Measurements from ENCODE around the gene NFIB. TPM values are rescaled to one million over a fixed set of nuclear protein-coding genes. Genes with fewer than 3 reads are reported as not detected.

The NFIB gene
- total and polyA plus RNA-seq, 2 experiments from 2014 or later: 15.2 to 27.3 TPM

DNA sequence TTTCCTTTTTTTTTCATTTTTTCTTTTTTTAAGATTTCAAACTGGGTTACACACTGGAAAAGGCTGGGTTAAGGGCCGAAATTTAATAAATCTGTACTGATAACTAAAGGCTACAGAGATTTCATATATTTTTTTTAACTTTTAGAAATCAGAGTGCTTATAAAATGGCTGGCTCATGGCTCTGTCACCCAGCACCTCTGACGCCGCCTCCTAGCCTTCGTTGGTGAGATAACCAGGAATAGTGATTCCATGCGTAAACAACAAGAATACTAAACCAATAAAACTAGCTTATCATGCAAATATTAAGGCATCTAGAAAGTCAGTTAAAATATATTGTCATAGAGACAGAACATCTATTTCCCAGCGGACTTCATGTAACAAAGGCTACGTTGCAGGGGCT, 226.4 kb downstream of the NFIB start:
- no peak for DNase-seq (ENCODE audit: low spot score)
- Histone ChIP-seq H3K36me3 (replicated peaks; ENCODE audit: insufficient read depth, low read depth) (no peaks in the 10 kb centered on the region), H3K27ac (no peak overlapping the region), H3K27me3 (no peaks in the 10 kb centered on the region), H3K79me2 (no peaks in the 10 kb centered on the region), H3K9me2 (replicated peaks; ENCODE audit: insufficient read depth) (no peaks in the 10 kb centered on the region), H3K4me3 (no peak overlapping the region), H4K20me1 (ENCODE audit: insufficient read depth, poor library complexity, severe bottlenecking) (no peaks in the 10 kb centered on the region), H2AFZ (no peak overlapping the region), H3K9me3 (ENCODE audit: low read depth) (no peaks in the 10 kb centered on the region), H3K4me2 (no peak overlapping the region), H3K4me1 (ENCODE audit: insufficient read depth) (peaks cover 5% of the 10 kb centered on the region)
- no peak for TF ChIP-seq EZH2 (IDR thresholded peaks at IDR 0.05; ENCODE audit: borderline replicate concordance)
- TF ChIP-seq EZH2phosphoT487 (IDR thresholded peaks at IDR 0.05; ENCODE audit: low read depth, severe bottlenecking, unreplicated experiment): no peak
- TF ChIP-seq, protein P1, sequence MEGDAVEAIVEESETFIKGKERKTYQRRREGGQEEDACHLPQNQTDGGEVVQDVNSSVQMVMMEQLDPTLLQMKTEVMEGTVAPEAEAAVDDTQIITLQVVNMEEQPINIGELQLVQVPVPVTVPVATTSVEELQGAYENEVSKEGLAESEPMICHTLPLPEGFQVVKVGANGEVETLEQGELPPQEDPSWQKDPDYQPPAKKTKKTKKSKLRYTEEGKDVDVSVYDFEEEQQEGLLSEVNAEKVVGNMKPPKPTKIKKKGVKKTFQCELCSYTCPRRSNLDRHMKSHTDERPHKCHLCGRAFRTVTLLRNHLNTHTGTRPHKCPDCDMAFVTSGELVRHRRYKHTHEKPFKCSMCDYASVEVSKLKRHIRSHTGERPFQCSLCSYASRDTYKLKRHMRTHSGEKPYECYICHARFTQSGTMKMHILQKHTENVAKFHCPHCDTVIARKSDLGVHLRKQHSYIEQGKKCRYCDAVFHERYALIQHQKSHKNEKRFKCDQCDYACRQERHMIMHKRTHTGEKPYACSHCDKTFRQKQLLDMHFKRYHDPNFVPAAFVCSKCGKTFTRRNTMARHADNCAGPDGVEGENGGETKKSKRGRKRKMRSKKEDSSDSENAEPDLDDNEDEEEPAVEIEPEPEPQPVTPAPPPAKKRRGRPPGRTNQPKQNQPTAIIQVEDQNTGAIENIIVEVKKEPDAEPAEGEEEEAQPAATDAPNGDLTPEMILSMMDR (IDR thresholded peaks at IDR 0.05; ENCODE audit: poor library complexity): no peak
- WGBS (ENCODE audit: low lambda C conversion rate, missing lambda C conversion rate): 69% methylated on average over 7 of the region's 7 CpGs

DNA sequence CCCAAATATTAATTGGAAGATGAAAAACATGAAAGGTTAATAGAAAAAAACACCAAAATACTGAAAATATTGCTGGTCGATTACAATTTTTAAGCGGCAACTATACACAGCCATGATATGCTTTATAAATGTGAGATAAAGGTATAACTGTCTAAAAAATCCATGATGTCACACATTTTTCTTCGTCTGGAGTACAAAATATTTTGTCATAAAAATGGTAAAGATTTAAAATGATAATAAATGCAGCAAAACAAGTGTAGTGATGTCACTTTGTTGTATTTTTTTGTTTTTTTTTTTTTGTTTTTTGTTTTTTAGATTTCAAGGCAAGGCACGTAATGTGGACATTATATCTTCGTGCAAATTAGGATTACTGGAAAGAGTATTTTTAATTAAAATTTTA, 227.4 kb downstream of the NFIB start:
- H2AFZ ChIP-seq: no peak overlapping the region

DNA sequence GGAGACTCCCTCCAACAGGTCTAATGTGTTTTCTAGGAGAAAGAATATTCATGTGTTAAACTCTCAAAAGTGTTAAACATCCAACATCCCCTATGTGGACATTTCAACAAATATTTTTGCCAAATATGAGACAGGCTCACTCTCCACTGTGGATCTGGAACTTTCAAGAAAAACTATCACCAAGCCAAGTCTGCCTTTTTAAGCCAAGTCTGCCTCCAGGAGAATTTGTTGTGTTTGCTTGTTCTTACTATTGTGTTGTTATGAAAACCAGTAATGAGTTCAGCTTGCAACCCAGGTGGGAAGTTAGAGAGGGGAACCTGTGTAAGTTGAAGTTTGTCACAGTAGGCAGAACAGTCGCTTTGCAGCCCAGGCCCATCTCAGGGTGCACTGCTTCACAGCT, 228.1 kb downstream of the NFIB start:
- Histone ChIP-seq H3K4me2 (no peak overlapping the region), H3K9me3 (ENCODE audit: low read depth) (no peaks in the 10 kb centered on the region), H3K27me3 (no peaks in the 10 kb centered on the region), H3K9me2 (replicated peaks; ENCODE audit: insufficient read depth) (no peaks in the 10 kb centered on the region), H3K79me2 (no peaks in the 10 kb centered on the region), H3K4me1 (ENCODE audit: insufficient read depth) (peaks cover 13% of the 10 kb centered on the region), H4K20me1 (ENCODE audit: insufficient read depth, poor library complexity, severe bottlenecking) (no peaks in the 10 kb centered on the region), H3K27ac (no peak overlapping the region), H3K36me3 (replicated peaks; ENCODE audit: insufficient read depth, low read depth) (no peaks in the 10 kb centered on the region), H2AFZ (no peak overlapping the region), H3K4me3 (no peak overlapping the region)
- WGBS (ENCODE audit: low lambda C conversion rate, missing lambda C conversion rate): 94% methylated on average over 1 of the region's 1 CpG
- TF ChIP-seq, protein P1 (IDR thresholded peaks at IDR 0.05; ENCODE audit: poor library complexity): no peak
- TF ChIP-seq EZH2 (IDR thresholded peaks at IDR 0.05; ENCODE audit: borderline replicate concordance): no peak
- no peak for DNase-seq (ENCODE audit: low spot score)

More for the DNA sequence above, 227.4 kb downstream of the NFIB start:
- DNase-seq (ENCODE audit: low spot score): no peak
- Histone ChIP-seq H4K20me1 (ENCODE audit: insufficient read depth, poor library complexity, severe bottlenecking) (no peaks in the 10 kb centered on the region), H3K4me3 (no peak overlapping the region), H3K4me1 (ENCODE audit: insufficient read depth) (peaks cover 13% of the 10 kb centered on the region), H3K4me2 (no peak overlapping the region), H3K9me2 (replicated peaks; ENCODE audit: insufficient read depth) (no peaks in the 10 kb centered on the region), H3K27ac (no peak overlapping the region), H3K79me2 (no peaks in the 10 kb centered on the region), H3K9me3 (ENCODE audit: low read depth) (no peaks in the 10 kb centered on the region), H3K27me3 (no peaks in the 10 kb centered on the region), H3K36me3 (replicated peaks; ENCODE audit: insufficient read depth, low read depth) (no peaks in the 10 kb centered on the region)
- WGBS (ENCODE audit: low lambda C conversion rate, missing lambda C conversion rate): 96% methylated on average over 5 of the region's 5 CpGs
- no peak for TF ChIP-seq EZH2 (IDR thresholded peaks at IDR 0.05; ENCODE audit: borderline replicate concordance)
- TF ChIP-seq, protein P1 (IDR thresholded peaks at IDR 0.05; ENCODE audit: poor library complexity): no peak
- no peak for TF ChIP-seq EZH2phosphoT487 (IDR thresholded peaks at IDR 0.05; ENCODE audit: low read depth, severe bottlenecking, unreplicated experiment)

DNA sequence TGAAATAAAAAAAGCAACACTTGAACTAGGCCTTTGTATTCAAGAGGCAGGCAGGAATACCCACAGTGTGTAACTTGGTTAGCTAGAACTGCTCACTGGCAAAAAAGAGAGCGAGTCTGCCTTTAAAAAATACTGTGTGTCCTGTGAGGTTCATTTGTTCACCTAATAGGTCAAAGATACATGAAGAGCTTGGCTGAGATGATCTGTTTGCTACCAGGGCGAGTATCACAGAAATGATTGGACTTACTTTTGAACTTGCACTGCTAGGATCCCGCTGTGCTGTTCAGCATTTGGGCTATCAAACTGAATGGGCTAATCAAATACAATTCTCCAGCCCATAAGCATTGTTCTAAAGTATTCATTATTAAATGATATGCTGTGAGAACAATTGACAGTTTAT, 229.1 kb downstream of the NFIB start:
- no peaks in the 10 kb centered on the region for H3K79me2 ChIP-seq
- no peaks in the 10 kb centered on the region for H4K20me1 ChIP-seq (ENCODE audit: insufficient read depth, poor library complexity, severe bottlenecking)
- DNase-seq (ENCODE audit: low spot score): no peak
- H3K9me2 ChIP-seq (replicated peaks; ENCODE audit: insufficient read depth): no peaks in the 10 kb centered on the region
- no peak overlapping the region for H3K27ac ChIP-seq
- no peak overlapping the region for H3K4me2 ChIP-seq
- H3K4me3 ChIP-seq: no peak overlapping the region
- TF ChIP-seq EZH2phosphoT487 (IDR thresholded peaks at IDR 0.05; ENCODE audit: low read depth, severe bottlenecking, unreplicated experiment) (no peak), EZH2 (IDR thresholded peaks at IDR 0.05; ENCODE audit: borderline replicate concordance) (no peak)
- TF ChIP-seq, protein P1 (IDR thresholded peaks at IDR 0.05; ENCODE audit: poor library complexity): no peak
- no peaks in the 10 kb centered on the region for H3K9me3 ChIP-seq (ENCODE audit: low read depth)
- H2AFZ ChIP-seq: no peak overlapping the region
- peaks cover 9% of the 10 kb centered on the region for H3K4me1 ChIP-seq (ENCODE audit: insufficient read depth)
- H3K36me3 ChIP-seq (replicated peaks; ENCODE audit: insufficient read depth, low read depth): no peaks in the 10 kb centered on the region
- H3K27me3 ChIP-seq: no peaks in the 10 kb centered on the region
- 96% methylated on average over 3 of the region's 3 CpGs for WGBS (ENCODE audit: low lambda C conversion rate, missing lambda C conversion rate)

Data from hepatocyte (in vitro differentiated cells).